Mesendoderm (in vitro differentiated cells): ENCODE results near the gene TBC1D5.

ENCODE experiments used
- DNase-seq: peaks from one replicate; pipeline ENCODE4 v3.0.0; 2013
- H2AK5ac ChIP-seq: 2 replicates; pipeline ENCODE4 v1.6.1; 2013; ENCODE audit warnings: low read length, inconsistent platforms
- H2BK120ac ChIP-seq: 2 replicates; pipeline ENCODE4 v1.6.1; 2013; ENCODE audit warnings: low read depth, mild to moderate bottlenecking, low read length, moderate library complexity, mixed read lengths
- H2BK15ac ChIP-seq: replicated peaks from 2 replicates; pipeline ENCODE4 v1.6.1; 2013; ENCODE audit warnings: low read depth, mild to moderate bottlenecking, moderate library complexity
- H2BK5ac ChIP-seq: 2 replicates; pipeline ENCODE4 v1.6.1; 2013; ENCODE audit warnings: low read length, inconsistent platforms
- H3K18ac ChIP-seq: 2 replicates; pipeline ENCODE4 v1.6.1; 2013; ENCODE audit warnings: mild to moderate bottlenecking, low read length, mixed read lengths
- H3K23ac ChIP-seq: one replicate; pipeline ENCODE4 v1.6.1; 2013; ENCODE audit warnings: low read length
- H3K27ac ChIP-seq: 2 replicates; pipeline ENCODE4 v1.5.1; 2013; ENCODE audit warnings: low read depth, mild to moderate bottlenecking, inconsistent platforms, low read length, moderate library complexity
- H3K27me3 ChIP-seq: 2 replicates; pipeline ENCODE4 v1.6.1; 2013; ENCODE audit warnings: low read length, control low read depth, mild to moderate bottlenecking, inconsistent platforms; ENCODE audit not compliant: insufficient read depth, poor library complexity
- H3K36me3 ChIP-seq: 2 replicates; pipeline ENCODE4 v1.6.1; 2013; ENCODE audit warnings: low read length, inconsistent platforms; ENCODE audit not compliant: control insufficient read depth, insufficient read depth
- H3K4ac ChIP-seq: one replicate; pipeline ENCODE4 v1.6.1; 2013; ENCODE audit warnings: low read depth, mild to moderate bottlenecking, low read length, moderate library complexity
- H3K4me1 ChIP-seq: 2 replicates; pipeline ENCODE4 v1.6.1; 2013; ENCODE audit warnings: low read depth, low read length, inconsistent platforms; ENCODE audit not compliant: control insufficient read depth
- H3K4me2 ChIP-seq: 2 replicates; pipeline ENCODE4 v1.6.1; 2013; ENCODE audit warnings: low read length
- H3K4me3 ChIP-seq: 2 replicates; pipeline ENCODE4 v1.5.1; 2013; ENCODE audit warnings: mild to moderate bottlenecking, low read length
- H3K56ac ChIP-seq: one replicate; pipeline ENCODE4 v1.6.1; 2013; ENCODE audit warnings: low read length
- H3K79me1 ChIP-seq: 2 replicates; pipeline ENCODE4 v1.6.1; 2013; ENCODE audit warnings: low read length, inconsistent platforms
- H3K79me2 ChIP-seq: 2 replicates; pipeline ENCODE4 v1.6.1; 2013; ENCODE audit warnings: mild to moderate bottlenecking, low read length; ENCODE audit not compliant: control insufficient read depth, insufficient read depth
- H3K9ac ChIP-seq: 2 replicates; pipeline ENCODE4 v1.6.1; 2013; ENCODE audit warnings: low read length, inconsistent platforms
- H4K5ac ChIP-seq: one replicate; pipeline ENCODE4 v1.6.1; 2013; ENCODE audit warnings: low read length
- H4K8ac ChIP-seq: one replicate; pipeline ENCODE4 v1.6.1; 2013; ENCODE audit warnings: low read depth, mild to moderate bottlenecking, control low read depth, low read length, moderate library complexity
- WGBS: extraction: QIAGEN DNeasy Blood & Tissue Kit; methylation state at CpG from one replicate; pipeline ENCODE4 v1.1.7; 2013; ENCODE audit warnings: low lambda C conversion rate, missing lambda C conversion rate; ENCODE audit not compliant: insufficient coverage; ENCODE audit errors: extremely low coverage; 5-methylcytosine and 5-hydroxymethylcytosine counted together

TBC1D5 gene

DNA sequence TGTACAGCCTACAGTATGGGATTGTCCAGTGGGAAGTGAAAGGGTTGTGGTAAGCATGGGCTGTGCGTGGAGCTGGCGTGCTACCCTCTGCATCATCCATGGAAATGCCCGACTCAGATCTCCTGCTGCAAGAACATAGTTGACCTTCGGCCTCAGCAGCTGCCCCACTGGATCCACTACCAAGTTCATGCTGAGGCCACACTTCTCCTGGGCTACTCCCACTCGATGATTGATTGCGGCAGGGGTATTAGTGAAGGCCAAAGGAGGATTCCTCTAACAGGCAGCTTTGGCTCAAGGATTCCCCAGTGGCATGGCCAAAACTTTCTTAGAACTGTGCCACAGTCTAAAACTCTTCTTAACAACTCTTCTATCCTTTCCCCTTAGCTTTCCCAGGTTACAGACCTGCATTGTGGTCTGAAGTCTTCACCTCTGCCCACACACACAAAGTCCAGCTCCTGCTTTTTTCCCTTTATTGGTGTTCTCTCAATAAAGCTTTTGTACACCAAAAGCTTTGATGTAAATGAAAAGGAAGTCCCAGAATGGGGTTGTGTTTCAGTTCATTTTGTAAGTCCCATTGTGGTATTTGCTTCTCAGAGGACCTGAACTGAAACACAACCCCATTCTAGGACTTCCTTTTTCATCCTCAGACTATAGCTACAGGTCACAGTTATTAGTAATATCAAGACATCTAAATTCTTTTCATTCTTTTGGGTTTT lies 4.9 kb upstream of the TBC1D5 start:
- Histone ChIP-seq H3K23ac (peak overlapping the region; percentile 45), H3K79me1 (no peaks in the 10 kb centered on the region), H4K5ac (no peak overlapping the region), H3K4ac (no peak overlapping the region), H3K27ac (no peak overlapping the region), H3K9ac (no peak overlapping the region), H3K79me2 (no peaks in the 10 kb centered on the region), H3K27me3 (no peaks in the 10 kb centered on the region), H3K4me2 (no peak overlapping the region), H2AK5ac (no peak overlapping the region), H3K18ac (no peak overlapping the region), H3K4me3 (no peak overlapping the region), H3K4me1 (no peaks in the 10 kb centered on the region), H2BK5ac (no peak overlapping the region), H2BK15ac (no peak overlapping the region), H4K8ac (no peak overlapping the region), H2BK120ac (no peak overlapping the region), H3K36me3 (no peaks in the 10 kb centered on the region), H3K56ac (no peak overlapping the region)
- no peak for DNase-seq
- no CpG with 5 or more reads among the region's 6 CpGs for WGBS

DNA sequence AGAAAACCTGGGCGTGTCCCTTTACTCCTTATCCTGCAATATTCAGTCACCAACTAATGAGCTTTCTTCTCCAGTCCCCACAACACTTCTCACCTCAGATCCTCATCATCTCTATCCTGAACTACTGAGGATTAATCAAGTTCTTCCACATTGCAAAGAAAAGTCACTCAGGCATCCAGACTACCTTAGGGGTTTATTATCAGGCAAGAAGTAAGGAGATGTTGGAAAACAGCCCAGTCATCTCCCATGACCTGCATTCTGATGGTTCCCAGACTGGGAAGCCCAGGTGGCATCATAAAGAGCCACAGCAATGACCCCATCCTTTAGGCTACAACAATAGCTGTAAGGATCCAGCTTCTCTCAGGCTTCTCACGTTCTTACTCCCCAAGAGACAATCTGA lies 3.5 kb upstream of the TBC1D5 start:
- Histone ChIP-seq H3K36me3 (no peaks in the 10 kb centered on the region), H2BK120ac (no peak overlapping the region), H3K4me2 (no peak overlapping the region), H3K79me1 (no peaks in the 10 kb centered on the region), H4K8ac (no peak overlapping the region), H3K23ac (no peak overlapping the region), H3K4me3 (no peak overlapping the region), H3K27ac (no peak overlapping the region), H3K18ac (no peak overlapping the region), H3K79me2 (no peaks in the 10 kb centered on the region), H3K9ac (no peak overlapping the region), H3K4ac (no peak overlapping the region), H4K5ac (no peak overlapping the region), H2BK15ac (no peak overlapping the region), H2BK5ac (no peak overlapping the region), H2AK5ac (no peak overlapping the region), H3K56ac (no peak overlapping the region), H3K27me3 (no peaks in the 10 kb centered on the region), H3K4me1 (peaks cover 1% of the 10 kb centered on the region)
- WGBS, result no CpG with 5 or more reads among the region's 2 CpGs
- no peak for DNase-seq

DNA sequence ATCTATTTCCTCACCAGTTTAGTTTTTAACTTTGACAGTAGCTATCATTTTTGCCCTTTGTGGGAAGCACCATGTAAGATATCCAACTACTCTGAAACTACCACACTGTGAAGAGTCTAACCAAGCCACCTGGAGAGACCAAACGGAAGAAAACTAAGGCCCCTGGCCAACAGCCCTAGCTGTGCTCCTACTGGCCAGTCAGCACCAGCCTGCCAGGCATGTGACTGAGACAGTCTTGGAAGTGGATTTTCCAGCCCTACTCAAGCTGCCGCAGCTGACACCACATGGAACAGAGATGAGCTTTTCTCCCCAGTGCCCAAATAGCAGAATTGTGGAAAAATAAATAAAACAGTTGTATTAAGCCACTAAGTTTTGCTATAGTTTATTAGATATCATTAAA lies 2.9 kb upstream of the TBC1D5 start:
- Histone ChIP-seq H3K18ac (no peak overlapping the region), H3K4me1 (peaks cover 5% of the 10 kb centered on the region), H2AK5ac (no peak overlapping the region), H3K36me3 (no peaks in the 10 kb centered on the region), H2BK5ac (no peak overlapping the region), H3K27me3 (no peaks in the 10 kb centered on the region), H3K4me3 (no peak overlapping the region), H3K4me2 (no peak overlapping the region), H3K79me1 (no peaks in the 10 kb centered on the region), H2BK15ac (no peak overlapping the region), H3K9ac (no peak overlapping the region), H2BK120ac (no peak overlapping the region), H3K27ac (no peak overlapping the region), H4K8ac (no peak overlapping the region), H3K23ac (no peak overlapping the region), H3K79me2 (no peaks in the 10 kb centered on the region), H3K56ac (no peak overlapping the region), H4K5ac (no peak overlapping the region), H3K4ac (no peak overlapping the region)
- peak; percentile 18 for DNase-seq
- WGBS, result no CpG with 5 or more reads among the region's 2 CpGs

DNA sequence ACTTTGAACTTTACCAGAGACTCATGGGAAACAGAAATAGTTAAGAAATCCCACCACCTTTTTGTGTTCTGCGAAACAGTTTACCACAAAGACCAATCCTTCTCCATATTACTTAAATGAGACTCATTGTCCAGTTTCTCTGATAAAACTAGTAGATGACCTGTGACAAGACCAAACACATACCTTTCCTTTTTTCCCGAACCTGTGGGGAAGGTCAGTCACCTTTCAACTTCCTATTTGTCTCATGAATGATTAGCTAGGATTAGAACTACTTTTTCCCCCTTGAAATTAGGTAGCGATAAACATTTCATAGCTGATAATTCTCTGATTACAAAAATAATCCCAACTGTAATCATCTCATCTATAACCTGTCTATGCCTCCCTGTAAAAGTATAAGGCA lies 2.3 kb upstream of the TBC1D5 start:
- WGBS, result no CpG with 5 or more reads among the region's 3 CpGs
- H2BK5ac ChIP-seq, result no peak overlapping the region

DNA sequence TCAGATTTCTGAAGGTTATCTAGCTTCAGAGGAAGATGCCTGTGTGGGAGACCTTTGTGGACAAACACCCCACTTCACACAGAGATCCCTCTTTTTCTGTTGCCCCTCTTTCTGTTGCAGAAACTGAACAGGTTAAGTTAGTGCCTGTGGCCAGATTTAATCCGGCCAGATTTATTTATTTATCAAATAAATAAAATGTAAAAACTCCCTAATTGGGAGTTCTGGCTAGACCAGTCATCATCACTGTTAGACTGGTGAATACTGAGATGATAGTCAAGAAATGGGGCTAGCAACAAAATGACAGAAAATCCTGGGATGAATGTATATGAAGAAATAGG lies 1.2 kb upstream of the TBC1D5 start:
- Histone ChIP-seq H3K4me1 (peaks cover 5% of the 10 kb centered on the region), H3K23ac (no peak overlapping the region), H3K27ac (no peak overlapping the region), H3K4me3 (no peak overlapping the region), H3K56ac (no peak overlapping the region), H3K79me1 (no peaks in the 10 kb centered on the region), H3K18ac (no peak overlapping the region), H4K8ac (no peak overlapping the region), H3K36me3 (no peaks in the 10 kb centered on the region), H3K79me2 (peaks cover 1% of the 10 kb centered on the region), H3K27me3 (no peaks in the 10 kb centered on the region), H2BK5ac (no peak overlapping the region), H4K5ac (no peak overlapping the region), H3K4ac (peak overlapping the region; percentile 60), H2AK5ac (no peak overlapping the region), H2BK120ac (no peak overlapping the region), H2BK15ac (no peak overlapping the region), H3K9ac (peak overlapping the region; percentile 91), H3K4me2 (no peak overlapping the region)
- WGBS, result no CpG with 5 or more reads among the region's 1 CpG
- DNase-seq, result no peak

More for the DNA sequence above, 2.3 kb upstream of the TBC1D5 start:
- no peak overlapping the region for H2BK120ac ChIP-seq
- H2AK5ac ChIP-seq, result no peak overlapping the region
- no peaks in the 10 kb centered on the region for H3K79me1 ChIP-seq
- no peak overlapping the region for H3K9ac ChIP-seq
- no peak overlapping the region for H3K4ac ChIP-seq
- H2BK15ac ChIP-seq, result no peak overlapping the region
- no peak overlapping the region for H4K5ac ChIP-seq
- H3K4me2 ChIP-seq, result no peak overlapping the region
- H3K36me3 ChIP-seq, result no peaks in the 10 kb centered on the region
- no peak overlapping the region for H3K56ac ChIP-seq
- no peak overlapping the region for H3K4me3 ChIP-seq
- no peaks in the 10 kb centered on the region for H3K79me2 ChIP-seq
- peaks cover 5% of the 10 kb centered on the region for H3K4me1 ChIP-seq
- DNase-seq, result no peak
- H3K18ac ChIP-seq, result no peak overlapping the region
- H3K27me3 ChIP-seq, result no peaks in the 10 kb centered on the region
- H4K8ac ChIP-seq, result no peak overlapping the region
- H3K23ac ChIP-seq, result no peak overlapping the region
- no peak overlapping the region for H3K27ac ChIP-seq
